ENCODE measurements around the gene MIGA1. TPM values are rescaled to one million over a fixed set of nuclear protein-coding genes. Genes with fewer than 3 reads are reported as not detected.

MIGA1 gene
- total RNA-seq, 1 donor from 2014 or later, result 8.9 TPM

DNA sequence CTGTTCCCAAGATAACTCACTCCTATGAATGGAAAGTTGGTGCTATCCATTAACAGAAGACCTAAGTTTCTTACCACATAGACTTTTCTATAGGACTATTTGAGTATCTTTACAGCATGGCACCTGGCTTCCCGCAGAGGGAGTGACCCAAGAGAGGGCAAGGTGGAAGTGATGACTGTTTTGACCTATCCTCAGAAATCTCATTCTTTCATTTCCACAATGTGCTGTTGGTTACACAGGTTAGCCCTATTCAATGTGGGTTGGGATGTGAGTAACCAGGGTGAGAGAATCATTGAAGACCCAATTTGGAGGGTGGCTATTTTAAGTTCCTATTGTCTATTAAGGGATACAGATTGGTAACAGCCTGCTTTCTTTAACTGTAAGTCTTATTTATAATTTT, 70.6 kb downstream of the MIGA1 start:
- H3K4me3 ChIP-seq (ENCODE audit: low read depth, low read length), result no peak overlapping the region
- TF ChIP-seq, protein P1, sequence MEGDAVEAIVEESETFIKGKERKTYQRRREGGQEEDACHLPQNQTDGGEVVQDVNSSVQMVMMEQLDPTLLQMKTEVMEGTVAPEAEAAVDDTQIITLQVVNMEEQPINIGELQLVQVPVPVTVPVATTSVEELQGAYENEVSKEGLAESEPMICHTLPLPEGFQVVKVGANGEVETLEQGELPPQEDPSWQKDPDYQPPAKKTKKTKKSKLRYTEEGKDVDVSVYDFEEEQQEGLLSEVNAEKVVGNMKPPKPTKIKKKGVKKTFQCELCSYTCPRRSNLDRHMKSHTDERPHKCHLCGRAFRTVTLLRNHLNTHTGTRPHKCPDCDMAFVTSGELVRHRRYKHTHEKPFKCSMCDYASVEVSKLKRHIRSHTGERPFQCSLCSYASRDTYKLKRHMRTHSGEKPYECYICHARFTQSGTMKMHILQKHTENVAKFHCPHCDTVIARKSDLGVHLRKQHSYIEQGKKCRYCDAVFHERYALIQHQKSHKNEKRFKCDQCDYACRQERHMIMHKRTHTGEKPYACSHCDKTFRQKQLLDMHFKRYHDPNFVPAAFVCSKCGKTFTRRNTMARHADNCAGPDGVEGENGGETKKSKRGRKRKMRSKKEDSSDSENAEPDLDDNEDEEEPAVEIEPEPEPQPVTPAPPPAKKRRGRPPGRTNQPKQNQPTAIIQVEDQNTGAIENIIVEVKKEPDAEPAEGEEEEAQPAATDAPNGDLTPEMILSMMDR (conservative IDR thresholded peaks at IDR 0.05; ENCODE audit: low read depth, low read length), result no peak
- DNase-seq (ENCODE audit: low read depth), result no peak

GRCh38 chr1:77857552-77857951, 78.1 kb downstream of the MIGA1 start:
- no peak for DNase-seq (ENCODE audit: low read depth)
- TF ChIP-seq, protein P1 (conservative IDR thresholded peaks at IDR 0.05; ENCODE audit: low read depth, low read length), result no peak
- H3K4me3 ChIP-seq (ENCODE audit: low read depth, low read length), result no peak overlapping the region

DNA sequence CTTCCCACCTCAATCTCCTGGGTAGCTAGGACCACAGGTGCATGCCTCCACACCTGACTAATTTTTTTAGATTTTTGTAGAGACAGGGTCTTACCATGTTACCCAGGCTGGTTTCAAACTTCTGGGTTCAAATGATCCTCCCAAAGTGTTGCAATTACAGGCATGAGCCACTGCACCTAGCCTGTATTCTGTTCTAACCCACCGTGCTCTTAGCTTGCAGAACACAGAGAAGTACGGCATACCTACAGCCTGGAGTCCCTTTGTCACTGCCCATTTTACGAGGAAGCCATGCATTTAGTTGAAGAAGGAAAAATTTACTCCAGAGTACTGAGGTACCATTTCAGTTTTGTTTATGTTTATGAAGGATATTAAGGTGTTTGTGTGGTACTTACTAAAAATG, 79.3 kb downstream of the MIGA1 start:
- TF ChIP-seq, protein P1 (conservative IDR thresholded peaks at IDR 0.05; ENCODE audit: low read depth, low read length), result no peak

DNA sequence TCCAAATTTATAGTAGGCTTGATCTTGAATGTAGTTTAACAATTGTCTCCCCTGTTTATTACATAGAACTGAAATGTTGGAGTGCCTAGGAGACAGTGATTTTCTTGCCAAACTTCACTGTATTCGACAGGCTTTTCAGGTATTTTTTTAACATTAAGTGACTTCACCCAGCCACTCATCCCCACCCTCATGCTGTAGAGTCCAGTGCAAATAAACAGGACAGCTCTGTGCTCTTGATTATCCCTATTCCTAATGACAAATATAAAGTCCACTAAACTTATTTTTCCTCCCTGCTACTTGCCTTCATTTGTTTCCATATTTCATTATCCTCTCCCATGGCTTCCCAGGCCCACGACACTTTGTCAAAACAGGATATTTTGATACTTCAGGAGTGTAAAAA, 79.8 kb downstream of the MIGA1 start:
- TF ChIP-seq, protein P1 (conservative IDR thresholded peaks at IDR 0.05; ENCODE audit: low read depth, low read length), result no peak
- H3K4me3 ChIP-seq (ENCODE audit: low read depth, low read length), result no peak overlapping the region
- no peak for DNase-seq (ENCODE audit: low read depth)

More for the DNA sequence above, 79.3 kb downstream of the MIGA1 start:
- H3K4me3 ChIP-seq (ENCODE audit: low read depth, low read length), result no peak overlapping the region
- no peak for DNase-seq (ENCODE audit: low read depth)

- H3K4me3 ChIP-seq (ENCODE audit: low read depth, low read length), result no peak overlapping the region
- TF ChIP-seq, protein P1 (conservative IDR thresholded peaks at IDR 0.05; ENCODE audit: low read depth, low read length), result no peak
- no peak for DNase-seq (ENCODE audit: low read depth)
Observed at GRCh38 chr1:77866296-77866695, 86.8 kb downstream of the MIGA1 start.

- DNase-seq (ENCODE audit: low read depth), result no peak
- TF ChIP-seq, protein P1 (conservative IDR thresholded peaks at IDR 0.05; ENCODE audit: low read depth, low read length), result no peak
- H3K4me3 ChIP-seq (ENCODE audit: low read depth, low read length), result no peak overlapping the region
Observed at GRCh38 chr1:77872645-77873044, 93.2 kb downstream of the MIGA1 start.

- H3K4me3 ChIP-seq (ENCODE audit: low read depth, low read length), result no peak overlapping the region
- TF ChIP-seq, protein P1 (conservative IDR thresholded peaks at IDR 0.05; ENCODE audit: low read depth, low read length), result no peak
- DNase-seq (ENCODE audit: low read depth), result no peak
Observed at GRCh38 chr1:77873461-77873860, 94.0 kb downstream of the MIGA1 start.
